PFSK-1 (cell line): ENCODE measurements around the gene PROX1.

Experiments used
- FOXP2 ChIP-seq: optimal IDR thresholded peaks from 2 replicates; pipeline ENCODE3; 2011; ENCODE audit warnings: borderline replicate concordance, control low read depth, inconsistent platforms; ENCODE audit not compliant: insufficient read depth; ENCODE audit errors: extremely low read length, extremely low read depth
- POLR2AphosphoS5 ChIP-seq: IDR thresholded peaks from 2 replicates; pipeline ENCODE4 v1.6.1; 2012; ENCODE audit warnings: low read depth, mild to moderate bottlenecking, control low read depth, low read length, moderate library complexity
- SIN3A ChIP-seq: IDR thresholded peaks from 2 replicates; pipeline ENCODE4 v1.6.1; 2012; ENCODE audit warnings: mild to moderate bottlenecking, low read length, moderate library complexity, borderline replicate concordance; ENCODE audit not compliant: insufficient read depth
- TAF1 ChIP-seq: IDR thresholded peaks from 2 replicates; pipeline ENCODE4 v1.6.1; 2012; ENCODE audit warnings: low read length, control low read depth, borderline replicate concordance; ENCODE audit not compliant: insufficient read depth
- TF ChIP-seq, protein P1 (sequence below), 2 experiments: IDR thresholded peaks; 2 replicates each; pipeline versions ENCODE4 v1.6.1 to v1.8.0; 2011 to 2012; ENCODE audit warnings: low read depth in 2 of 2, low read length in 2 of 2, control low read depth in 1 of 2, inconsistent platforms in 1 of 2, mild to moderate bottlenecking in 1 of 2, moderate library complexity in 1 of 2; ENCODE audit not compliant: insufficient read depth in 1 of 2

Gene PROX1

GRCh38 chr1:214004795-214005194, 17.0 kb downstream of the PROX1 start:
- TF ChIP-seq, protein P1, sequence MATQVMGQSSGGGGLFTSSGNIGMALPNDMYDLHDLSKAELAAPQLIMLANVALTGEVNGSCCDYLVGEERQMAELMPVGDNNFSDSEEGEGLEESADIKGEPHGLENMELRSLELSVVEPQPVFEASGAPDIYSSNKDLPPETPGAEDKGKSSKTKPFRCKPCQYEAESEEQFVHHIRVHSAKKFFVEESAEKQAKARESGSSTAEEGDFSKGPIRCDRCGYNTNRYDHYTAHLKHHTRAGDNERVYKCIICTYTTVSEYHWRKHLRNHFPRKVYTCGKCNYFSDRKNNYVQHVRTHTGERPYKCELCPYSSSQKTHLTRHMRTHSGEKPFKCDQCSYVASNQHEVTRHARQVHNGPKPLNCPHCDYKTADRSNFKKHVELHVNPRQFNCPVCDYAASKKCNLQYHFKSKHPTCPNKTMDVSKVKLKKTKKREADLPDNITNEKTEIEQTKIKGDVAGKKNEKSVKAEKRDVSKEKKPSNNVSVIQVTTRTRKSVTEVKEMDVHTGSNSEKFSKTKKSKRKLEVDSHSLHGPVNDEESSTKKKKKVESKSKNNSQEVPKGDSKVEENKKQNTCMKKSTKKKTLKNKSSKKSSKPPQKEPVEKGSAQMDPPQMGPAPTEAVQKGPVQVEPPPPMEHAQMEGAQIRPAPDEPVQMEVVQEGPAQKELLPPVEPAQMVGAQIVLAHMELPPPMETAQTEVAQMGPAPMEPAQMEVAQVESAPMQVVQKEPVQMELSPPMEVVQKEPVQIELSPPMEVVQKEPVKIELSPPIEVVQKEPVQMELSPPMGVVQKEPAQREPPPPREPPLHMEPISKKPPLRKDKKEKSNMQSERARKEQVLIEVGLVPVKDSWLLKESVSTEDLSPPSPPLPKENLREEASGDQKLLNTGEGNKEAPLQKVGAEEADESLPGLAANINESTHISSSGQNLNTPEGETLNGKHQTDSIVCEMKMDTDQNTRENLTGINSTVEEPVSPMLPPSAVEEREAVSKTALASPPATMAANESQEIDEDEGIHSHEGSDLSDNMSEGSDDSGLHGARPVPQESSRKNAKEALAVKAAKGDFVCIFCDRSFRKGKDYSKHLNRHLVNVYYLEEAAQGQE (IDR thresholded peaks at IDR 0.05; ENCODE audit: insufficient read depth in 1 of 2, low read depth in 2 of 2, low read length in 2 of 2): no peak
- TF ChIP-seq TAF1 (no peak), SIN3A (no peak), POLR2AphosphoS5 (no peak), FOXP2 (no peak)

GRCh38 chr1:214005708-214006107, 17.9 kb downstream of the PROX1 start:
- TF ChIP-seq, protein P1 (IDR thresholded peaks at IDR 0.05; ENCODE audit: insufficient read depth in 1 of 2, low read depth in 2 of 2, low read length in 2 of 2): no peak
- TF ChIP-seq TAF1 (no peak), SIN3A (no peak), POLR2AphosphoS5 (no peak), FOXP2 (no peak)

GRCh38 chr1:214006845-214007244, 19.1 kb downstream of the PROX1 start:
- TF ChIP-seq POLR2AphosphoS5 (no peak), SIN3A (no peak), FOXP2 (no peak), TAF1 (no peak)
- TF ChIP-seq, protein P1 (IDR thresholded peaks at IDR 0.05; ENCODE audit: insufficient read depth in 1 of 2, low read depth in 2 of 2, low read length in 2 of 2): no peak

DNA sequence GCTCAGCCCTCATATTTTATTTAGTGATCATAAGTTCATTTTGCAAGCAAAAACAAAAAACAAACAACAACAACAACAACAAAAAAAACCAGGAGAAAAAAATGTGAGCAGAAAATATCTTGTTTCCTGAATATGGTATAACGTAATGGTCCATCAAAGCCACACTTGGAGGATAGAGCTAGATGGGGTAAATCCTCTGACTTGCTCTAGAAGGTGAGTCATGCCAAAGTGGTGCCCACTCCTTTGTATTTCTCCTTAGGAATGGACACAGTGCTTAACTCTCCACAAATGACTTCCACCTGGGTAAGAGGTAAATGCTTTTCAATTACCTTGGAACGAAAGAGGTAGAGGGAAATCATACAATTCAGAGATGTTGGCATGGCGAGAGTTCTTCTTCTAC, 20.6 kb downstream of the PROX1 start:
- TF ChIP-seq TAF1: no peak
- TF ChIP-seq, protein P1 (IDR thresholded peaks at IDR 0.05; ENCODE audit: insufficient read depth in 1 of 2, low read depth in 2 of 2, low read length in 2 of 2): no peak
- no peak for TF ChIP-seq SIN3A
- TF ChIP-seq FOXP2: no peak
- TF ChIP-seq POLR2AphosphoS5: no peak

- TF ChIP-seq, protein P1 (IDR thresholded peaks at IDR 0.05; ENCODE audit: insufficient read depth in 1 of 2, low read depth in 2 of 2, low read length in 2 of 2): no peak
- TF ChIP-seq SIN3A: no peak
- TF ChIP-seq TAF1: no peak
- no peak for TF ChIP-seq POLR2AphosphoS5
- TF ChIP-seq FOXP2: no peak
Observed at GRCh38 chr1:214008791-214009422, 21.1 kb downstream of the PROX1 start.
